Measurements from ENCODE around the gene G0S2.

Gene G0S2

DNA sequence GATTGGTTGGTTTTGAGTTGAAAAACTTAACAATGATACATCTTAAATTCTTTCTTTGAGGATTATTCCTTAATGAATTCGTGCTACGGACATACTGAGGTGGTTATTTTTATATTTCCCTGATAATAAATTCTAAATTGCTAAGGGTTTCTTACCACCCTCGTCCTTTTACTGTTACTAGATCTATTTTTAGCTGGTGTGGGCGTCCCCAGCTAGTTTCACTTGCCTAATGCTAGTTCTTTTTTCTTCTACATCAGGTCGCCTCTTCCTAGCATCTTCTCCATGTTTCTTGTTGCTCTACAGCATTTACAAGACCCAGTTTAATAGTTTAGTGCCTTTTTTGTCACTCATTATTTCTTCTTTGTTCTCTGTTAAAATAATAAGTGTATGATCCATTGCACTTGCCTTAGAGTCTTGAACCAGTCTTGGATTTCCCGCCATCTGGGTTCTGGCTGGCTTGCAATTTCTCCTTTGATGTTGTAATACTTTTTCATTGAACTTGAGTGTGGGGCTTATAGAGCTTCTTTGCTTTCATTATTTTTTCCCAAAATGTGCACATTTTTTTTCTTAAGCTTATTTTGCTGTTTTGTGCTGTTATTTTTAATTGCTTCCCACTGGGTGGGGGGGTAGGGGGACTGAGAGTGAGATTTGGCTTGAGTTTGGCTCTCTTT, 28.8 kb downstream of the G0S2 start:
- CTCF ChIA-PET, result interaction anchor here (1.1 to 2.1 kb wide), 5 partner anchors 8 to 137 kb away, joined by 3 to 5 read pairs (median 4); no protein-coding TSS in a partner anchor
- peaks cover 16% of the 10 kb centered on the region for H3K4me1 Mint-ChIP-seq
- H3K9me3 Mint-ChIP-seq, result no peaks in the 10 kb centered on the region
- no peaks in the 10 kb centered on the region for H3K36me3 Mint-ChIP-seq
- no peaks in the 10 kb centered on the region for H3K27me3 Mint-ChIP-seq
- no peak overlapping the region for H3K27ac Mint-ChIP-seq
- no peak overlapping the region for H3K4me3 Mint-ChIP-seq
- DNase-seq, result no peak

DNA sequence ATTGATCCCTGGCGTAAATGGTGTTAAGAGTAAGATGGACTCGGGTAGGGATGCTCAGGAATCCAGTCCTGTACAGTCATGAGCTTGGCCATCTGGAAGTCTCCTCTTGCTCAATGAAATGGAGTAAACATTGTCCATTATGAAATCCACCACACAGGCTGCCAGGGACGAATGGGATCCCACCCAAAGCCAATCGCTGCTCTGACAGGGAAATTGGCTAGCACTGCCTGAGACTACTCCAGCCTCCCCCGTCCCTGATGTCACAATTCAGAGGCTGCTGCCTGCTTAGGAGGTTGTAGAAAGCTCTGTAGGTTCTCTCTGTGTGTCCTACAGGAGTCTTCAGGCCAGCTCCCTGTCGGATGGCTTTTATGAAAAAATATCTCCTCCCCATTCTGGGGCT, 29.4 kb downstream of the G0S2 start, which contains the start of gene HSD11B1:
Gene HSD11B1, plus strand, starts transcription at position 263 of the 400 bp plus-strand sequence. Its CDS starts 97 bp downstream, at position 360.
- DNase-seq, result no peak
- peaks cover 18% of the 10 kb centered on the region for H3K4me1 Mint-ChIP-seq
- H3K27me3 Mint-ChIP-seq, result no peaks in the 10 kb centered on the region
- peak within 1 kb of the TSS; percentile 45 for H3K27ac Mint-ChIP-seq
- no peaks in the 10 kb centered on the region for H3K36me3 Mint-ChIP-seq
- no peak within 1 kb of the TSS for H3K4me3 Mint-ChIP-seq
- CTCF ChIA-PET, result interaction anchor here (1.1 to 2.1 kb wide), 6 partner anchors 8 to 138 kb away, joined by 3 to 5 read pairs (median 4); no protein-coding TSS in a partner anchor
- H3K9me3 Mint-ChIP-seq, result no peaks in the 10 kb centered on the region

DNA sequence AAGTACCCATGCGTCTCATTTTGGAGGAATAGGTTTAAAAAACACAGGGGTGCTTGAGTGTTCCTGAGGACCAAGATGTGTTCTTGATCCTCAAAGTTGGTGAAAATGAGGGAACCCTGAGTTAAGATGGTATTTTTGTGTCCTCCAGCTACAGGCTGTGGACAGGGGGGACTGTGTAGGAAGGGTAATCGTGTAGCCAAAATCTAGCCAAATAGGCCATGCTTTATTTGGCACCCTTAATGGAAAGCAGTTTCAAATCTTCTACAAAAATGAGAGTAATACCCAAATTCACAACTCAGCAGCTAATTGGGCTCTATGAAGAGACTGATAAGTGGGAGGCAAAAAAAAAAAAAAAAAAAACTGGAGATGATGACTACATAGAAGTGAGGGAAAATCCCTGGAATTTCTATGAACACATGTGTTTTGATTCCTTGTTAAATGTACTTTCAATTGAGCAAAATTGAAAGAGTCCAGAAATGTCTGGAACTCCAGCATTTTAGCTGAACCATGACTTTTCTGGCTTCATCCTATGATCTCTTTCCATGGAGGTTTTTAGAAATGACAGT, 29.9 kb downstream of the G0S2 start:
- DNase-seq, result no peak
- Mint-ChIP-seq H3K9me3 (no peaks in the 10 kb centered on the region), H3K4me3 (no peak overlapping the region), H3K27me3 (no peaks in the 10 kb centered on the region), H3K27ac (peak overlapping the region; percentile 45), H3K36me3 (no peaks in the 10 kb centered on the region), H3K4me1 (peaks cover 23% of the 10 kb centered on the region)
- CTCF ChIA-PET, result interaction anchor here (1.1 to 2.9 kb wide), 6 partner anchors 9 to 138 kb away, joined by 3 to 18 read pairs (median 4); no protein-coding TSS in a partner anchor

DNA sequence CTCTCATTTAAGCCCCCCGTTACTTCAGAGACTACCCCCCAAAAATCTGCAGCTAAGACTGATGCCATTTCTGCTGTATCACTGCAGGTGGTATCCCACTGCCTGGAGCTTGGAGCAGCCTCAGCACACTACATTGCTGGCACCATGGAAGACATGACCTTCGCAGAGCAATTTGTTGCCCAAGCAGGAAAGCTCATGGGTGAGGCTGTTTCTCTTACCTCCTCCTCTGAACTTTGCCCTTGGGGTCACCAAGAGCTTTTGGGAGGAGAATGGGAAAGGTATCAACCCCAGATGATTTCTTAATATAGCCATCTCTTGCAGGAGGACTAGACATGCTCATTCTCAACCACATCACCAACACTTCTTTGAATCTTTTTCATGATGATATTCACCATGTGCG, 31.4 kb downstream of the G0S2 start:
- peaks cover 29% of the 10 kb centered on the region for H3K4me1 Mint-ChIP-seq
- CTCF ChIA-PET, result interaction anchor here (1.3 to 2.9 kb wide), 2 partner anchors 31 to 43 kb away, joined by 6 to 18 read pairs; no protein-coding TSS in a partner anchor
- H3K4me3 Mint-ChIP-seq, result no peak overlapping the region
- no peaks in the 10 kb centered on the region for H3K27me3 Mint-ChIP-seq
- no peak overlapping the region for H3K27ac Mint-ChIP-seq
- no peak for DNase-seq
- H3K9me3 Mint-ChIP-seq, result no peaks in the 10 kb centered on the region
- no peaks in the 10 kb centered on the region for H3K36me3 Mint-ChIP-seq

DNA sequence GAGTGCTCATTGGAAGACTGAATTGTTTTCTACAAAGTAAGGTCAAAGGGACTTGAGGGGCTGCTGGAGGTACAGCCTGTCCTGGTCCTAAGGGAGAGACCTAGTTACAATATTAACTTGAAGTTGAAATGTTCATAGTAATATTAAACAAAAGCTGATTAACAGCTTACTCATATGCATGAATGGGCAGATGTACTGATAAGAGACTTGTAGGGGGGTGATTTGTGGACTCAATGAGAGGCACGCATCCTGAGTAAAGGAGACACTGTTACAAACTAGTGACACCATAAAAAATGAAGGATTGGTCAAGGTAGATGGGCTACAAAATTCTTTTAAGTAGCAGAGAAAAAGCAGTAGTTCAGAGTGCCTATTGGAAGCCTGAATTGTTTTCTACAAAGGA, 32.1 kb downstream of the G0S2 start:
- Mint-ChIP-seq H3K4me3 (no peak overlapping the region), H3K9me3 (no peaks in the 10 kb centered on the region), H3K27me3 (no peaks in the 10 kb centered on the region), H3K4me1 (peaks cover 26% of the 10 kb centered on the region), H3K27ac (no peak overlapping the region), H3K36me3 (no peaks in the 10 kb centered on the region)
- CTCF ChIA-PET, result interaction anchor here (1.3 to 2.9 kb wide), 2 partner anchors 30 to 42 kb away, joined by 6 to 18 read pairs; no protein-coding TSS in a partner anchor
- no peak for DNase-seq

DNA sequence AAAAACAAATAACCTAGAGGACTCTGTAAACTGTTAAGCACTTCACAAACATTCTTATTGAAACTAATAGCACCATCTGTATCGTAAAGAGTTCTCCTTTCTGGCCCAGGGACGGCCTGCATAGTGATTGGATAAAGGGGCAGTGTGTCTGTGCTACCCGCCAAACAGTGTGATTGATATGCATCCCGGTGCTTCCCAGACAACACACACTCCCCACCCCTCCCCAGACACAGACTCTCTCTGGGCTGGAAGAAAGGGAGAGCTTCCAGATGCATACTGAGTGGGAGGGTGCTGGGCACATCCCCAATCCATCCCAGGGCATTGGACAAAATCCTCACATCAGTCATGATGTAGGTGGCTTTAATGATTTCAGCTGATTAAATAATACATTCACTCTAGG, 33.1 kb downstream of the G0S2 start:
- no peaks in the 10 kb centered on the region for H3K9me3 Mint-ChIP-seq
- CTCF ChIA-PET, result interaction anchor here (1.5 kb wide), 1 partner anchor 34 kb away, joined by 3 read pairs; no protein-coding TSS in a partner anchor
- no peaks in the 10 kb centered on the region for H3K36me3 Mint-ChIP-seq
- no peaks in the 10 kb centered on the region for H3K27me3 Mint-ChIP-seq
- H3K4me1 Mint-ChIP-seq, result peaks cover 26% of the 10 kb centered on the region
- no peak for DNase-seq
- no peak overlapping the region for H3K4me3 Mint-ChIP-seq
- H3K27ac Mint-ChIP-seq, result no peak overlapping the region

DNA sequence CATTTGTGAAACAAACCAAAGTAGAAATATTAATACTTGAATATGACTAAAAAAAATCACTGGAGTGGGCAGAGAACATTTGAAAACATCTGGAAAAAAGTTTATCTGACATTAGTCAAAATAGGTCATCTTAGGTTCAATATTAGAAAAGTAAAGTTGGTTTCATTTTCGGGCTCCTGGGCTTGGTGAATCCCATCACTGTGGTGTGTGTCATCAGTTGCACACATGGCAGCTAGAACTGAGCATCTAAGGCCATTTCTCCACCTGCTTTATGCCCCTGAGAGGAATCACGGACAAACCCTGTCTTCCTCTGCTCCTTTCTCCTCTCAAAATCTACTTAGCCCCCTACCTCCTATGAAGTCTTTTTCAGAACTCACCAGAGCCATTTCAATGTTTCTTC, 34.9 kb downstream of the G0S2 start:
- CTCF ChIA-PET, result no interaction called here
- no peak overlapping the region for H3K4me3 Mint-ChIP-seq
- no peak overlapping the region for H3K27ac Mint-ChIP-seq
- no peaks in the 10 kb centered on the region for H3K36me3 Mint-ChIP-seq
- H3K27me3 Mint-ChIP-seq, result no peaks in the 10 kb centered on the region
- DNase-seq, result no peak
- H3K9me3 Mint-ChIP-seq, result no peaks in the 10 kb centered on the region
- H3K4me1 Mint-ChIP-seq, result peaks cover 22% of the 10 kb centered on the region

DNA sequence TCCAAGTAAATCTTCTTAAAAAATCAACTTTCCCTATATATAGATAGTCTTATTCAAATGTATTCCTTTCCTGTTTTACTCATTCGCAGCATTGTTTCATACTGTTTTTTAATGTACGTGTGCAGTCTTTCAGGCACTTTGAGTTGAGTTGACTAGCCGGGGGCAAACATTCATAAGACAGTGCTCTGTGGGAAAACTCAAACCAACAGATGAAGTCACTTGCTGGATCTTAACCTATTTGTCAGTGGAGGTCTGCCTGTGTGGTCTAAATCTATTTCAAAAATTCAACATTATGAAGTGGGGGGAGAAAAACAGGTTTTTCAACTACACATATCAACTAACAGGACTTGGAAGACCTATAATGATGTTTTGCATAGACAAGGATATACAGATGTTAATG, 35.6 kb downstream of the G0S2 start:
- no peaks in the 10 kb centered on the region for H3K36me3 Mint-ChIP-seq
- no peaks in the 10 kb centered on the region for H3K27me3 Mint-ChIP-seq
- CTCF ChIA-PET, result no interaction called here
- no peaks in the 10 kb centered on the region for H3K9me3 Mint-ChIP-seq
- no peak overlapping the region for H3K4me3 Mint-ChIP-seq
- no peak for DNase-seq
- H3K4me1 Mint-ChIP-seq, result peaks cover 29% of the 10 kb centered on the region
- no peak overlapping the region for H3K27ac Mint-ChIP-seq

DNA sequence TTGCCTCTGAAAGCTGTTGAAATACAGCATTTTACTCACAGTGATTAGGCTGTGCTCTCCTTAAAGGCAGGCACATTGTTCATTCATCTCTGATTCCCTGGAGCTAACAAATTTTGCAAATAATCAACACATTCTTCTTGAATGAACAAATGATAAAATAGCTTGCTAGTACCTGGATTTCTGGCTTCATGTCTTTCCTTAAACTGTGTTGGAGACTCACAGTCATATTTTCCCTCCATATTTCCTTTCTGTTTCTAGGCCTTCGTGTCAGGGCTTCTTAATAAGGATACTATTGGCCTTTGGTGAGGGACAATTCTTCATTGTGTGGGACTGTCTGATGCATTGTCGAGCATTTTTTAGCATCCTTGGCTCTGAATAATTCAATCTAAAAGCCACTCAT, 39.1 kb downstream of the G0S2 start:
- CTCF ChIA-PET, result interaction anchor here (0.7 kb wide), 1 partner anchor 34 kb away, joined by 3 read pairs; no protein-coding TSS in a partner anchor
- H3K27ac Mint-ChIP-seq, result no peak overlapping the region
- peaks cover 36% of the 10 kb centered on the region for H3K4me1 Mint-ChIP-seq
- DNase-seq, result no peak
- H3K27me3 Mint-ChIP-seq, result no peaks in the 10 kb centered on the region
- no peak overlapping the region for H3K4me3 Mint-ChIP-seq
- peaks cover 3% of the 10 kb centered on the region for H3K9me3 Mint-ChIP-seq
- no peaks in the 10 kb centered on the region for H3K36me3 Mint-ChIP-seq

DNA sequence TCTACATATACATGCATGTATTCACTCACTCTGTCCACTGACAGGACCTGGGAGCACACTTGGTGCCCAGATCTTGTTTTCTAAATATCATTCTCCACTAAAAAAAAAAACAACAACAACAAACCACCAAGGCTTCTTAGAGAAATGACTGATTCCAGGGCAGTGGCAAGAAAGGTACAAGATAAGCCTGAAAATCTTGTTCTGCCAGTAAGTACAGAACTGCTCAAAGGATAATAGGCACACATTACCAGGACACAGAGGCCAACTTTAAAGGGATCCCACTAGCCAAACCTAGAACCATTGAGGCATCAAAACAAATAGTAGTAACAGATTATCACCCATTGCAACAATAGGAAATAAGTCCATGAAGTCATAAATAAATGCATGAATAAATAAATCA, 40.1 kb downstream of the G0S2 start:
- CTCF ChIA-PET, result no interaction called here
- peaks cover 27% of the 10 kb centered on the region for H3K4me1 Mint-ChIP-seq
- no peaks in the 10 kb centered on the region for H3K27me3 Mint-ChIP-seq
- peak overlapping the region; percentile 43 for H3K27ac Mint-ChIP-seq
- no peak for DNase-seq
- H3K9me3 Mint-ChIP-seq, result peaks cover 3% of the 10 kb centered on the region
- H3K4me3 Mint-ChIP-seq, result no peak overlapping the region
- no peaks in the 10 kb centered on the region for H3K36me3 Mint-ChIP-seq

DNA sequence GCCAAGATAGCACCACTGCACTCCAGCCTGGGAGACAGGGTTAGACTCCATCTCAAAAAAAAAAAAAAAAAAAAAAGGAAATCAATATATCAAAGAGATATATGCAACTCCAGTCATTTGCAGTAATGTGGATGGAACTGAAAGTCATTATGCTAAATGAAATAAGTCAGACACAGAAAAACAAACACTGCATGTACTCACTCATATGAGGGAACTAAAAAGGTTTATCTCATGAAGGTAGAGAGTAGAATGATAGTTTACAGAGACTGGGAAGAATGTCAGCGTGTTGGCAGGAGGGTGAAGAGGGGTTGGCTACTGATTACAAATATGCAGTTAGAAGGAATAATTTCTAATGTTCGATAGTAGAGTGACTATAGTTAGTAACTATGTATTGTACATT, 42.6 kb downstream of the G0S2 start:
- peaks cover 22% of the 10 kb centered on the region for H3K4me1 Mint-ChIP-seq
- no peak overlapping the region for H3K27ac Mint-ChIP-seq
- H3K27me3 Mint-ChIP-seq, result no peaks in the 10 kb centered on the region
- DNase-seq, result no peak
- no peak overlapping the region for H3K4me3 Mint-ChIP-seq
- H3K36me3 Mint-ChIP-seq, result no peaks in the 10 kb centered on the region
- CTCF ChIA-PET, result no interaction called here
- peaks cover 3% of the 10 kb centered on the region for H3K9me3 Mint-ChIP-seq

DNA sequence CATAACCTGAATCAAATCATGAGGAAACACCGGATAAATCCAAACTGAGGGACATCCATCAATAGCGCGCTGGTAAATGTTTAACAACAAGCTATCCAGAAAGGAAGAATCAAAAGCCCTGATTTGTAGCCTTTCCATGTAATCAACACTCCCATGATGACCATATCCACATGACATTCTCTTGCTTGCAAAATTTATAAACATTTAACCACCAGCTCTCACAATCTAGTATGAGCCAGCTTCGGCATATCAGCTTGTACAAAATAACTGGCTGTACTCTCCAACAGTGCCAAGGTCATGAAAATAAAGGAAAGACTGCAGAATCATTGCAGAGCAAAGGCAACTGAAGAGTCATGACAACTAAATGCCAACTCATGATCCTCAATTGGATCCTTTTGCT, 45.1 kb downstream of the G0S2 start:
- Mint-ChIP-seq H3K27ac (no peak overlapping the region), H3K9me3 (peaks cover 3% of the 10 kb centered on the region), H3K4me3 (no peak overlapping the region), H3K36me3 (no peaks in the 10 kb centered on the region), H3K4me1 (peaks cover 30% of the 10 kb centered on the region), H3K27me3 (no peaks in the 10 kb centered on the region)
- no peak for DNase-seq
- CTCF ChIA-PET, result no interaction called here

DNA sequence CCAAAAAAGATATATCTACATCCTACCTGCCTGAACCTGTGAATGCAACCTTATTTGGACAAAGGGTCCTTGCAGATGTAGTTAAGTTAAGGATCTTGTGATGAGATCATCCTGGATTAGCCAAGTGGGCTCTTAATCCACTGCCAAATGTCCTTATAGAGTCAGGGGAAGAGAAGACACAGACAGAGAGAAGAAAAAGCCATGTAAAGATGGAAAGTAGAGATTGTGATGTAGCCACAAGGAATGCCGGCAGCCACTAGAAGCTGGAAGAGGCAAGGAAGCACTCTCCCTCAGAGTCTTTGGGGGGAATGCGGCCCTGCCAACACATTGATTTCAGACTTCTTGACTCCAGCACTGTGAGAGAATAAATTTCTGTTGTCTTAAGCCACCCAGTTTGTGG, 45.6 kb downstream of the G0S2 start:
- CTCF ChIA-PET, result no interaction called here
- Mint-ChIP-seq H3K4me1 (peaks cover 30% of the 10 kb centered on the region), H3K9me3 (peaks cover 3% of the 10 kb centered on the region), H3K27me3 (no peaks in the 10 kb centered on the region), H3K36me3 (no peaks in the 10 kb centered on the region), H3K27ac (no peak overlapping the region), H3K4me3 (no peak overlapping the region)
- DNase-seq, result no peak

DNA sequence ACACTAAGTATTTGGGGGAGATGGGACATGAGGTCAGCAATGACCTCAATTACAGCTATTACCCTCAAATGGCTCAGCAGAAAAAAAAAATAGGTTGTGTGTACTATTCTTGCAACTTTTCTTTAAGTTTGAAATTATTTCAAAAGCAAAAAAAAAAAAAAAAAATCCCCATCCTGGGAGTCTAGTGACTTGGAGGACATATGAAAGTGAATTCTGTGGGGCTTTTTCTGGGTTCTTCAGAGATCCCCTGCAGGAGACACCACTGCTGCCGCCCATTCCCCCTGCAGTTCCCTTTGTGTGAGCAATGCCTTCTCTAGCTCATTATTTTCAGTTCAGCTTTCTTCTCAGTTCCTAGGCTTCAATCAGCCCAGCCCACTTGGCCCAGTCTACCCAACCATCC, 46.1 kb downstream of the G0S2 start:
- H3K4me3 Mint-ChIP-seq, result no peak overlapping the region
- H3K9me3 Mint-ChIP-seq, result peaks cover 3% of the 10 kb centered on the region
- CTCF ChIA-PET, result no interaction called here
- no peak overlapping the region for H3K27ac Mint-ChIP-seq
- H3K4me1 Mint-ChIP-seq, result peaks cover 26% of the 10 kb centered on the region
- H3K27me3 Mint-ChIP-seq, result no peaks in the 10 kb centered on the region
- H3K36me3 Mint-ChIP-seq, result no peaks in the 10 kb centered on the region
- no peak for DNase-seq

DNA sequence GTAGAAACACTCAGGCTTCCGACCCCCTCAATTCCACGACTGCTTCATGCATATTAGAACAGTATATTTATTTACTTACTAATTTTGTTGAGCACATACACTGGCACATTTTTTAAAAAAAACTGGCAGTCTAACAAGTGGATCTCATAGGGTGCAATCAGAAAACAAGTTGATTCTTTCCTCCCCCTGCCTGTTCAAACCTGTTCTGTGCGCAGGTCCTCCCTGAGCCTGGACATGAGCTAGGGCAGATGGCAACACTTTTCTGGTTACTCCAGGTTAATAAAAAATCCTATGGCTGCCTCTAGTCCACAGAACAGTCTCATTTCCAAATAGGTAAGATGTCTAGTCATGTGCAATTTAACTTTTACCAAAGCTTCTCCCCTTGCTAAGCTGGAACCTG, 48.1 kb downstream of the G0S2 start:
- Mint-ChIP-seq H3K36me3 (peaks cover 2% of the 10 kb centered on the region), H3K27me3 (no peaks in the 10 kb centered on the region), H3K4me3 (no peak overlapping the region), H3K9me3 (peaks cover 3% of the 10 kb centered on the region), H3K27ac (peak overlapping the region; percentile 90), H3K4me1 (peaks cover 32% of the 10 kb centered on the region)
- DNase-seq, result no peak
- CTCF ChIA-PET, result interaction anchor here (0.9 to 1.5 kb wide), 4 partner anchors 23 to 33 kb away, joined by 3 to 5 read pairs (median 4); no protein-coding TSS in a partner anchor
